ENCODE measurements around the gene ADAM10.

- TF ChIP-seq YY1 (IDR thresholded peaks at IDR 0.05; ENCODE audit: insufficient read depth, insufficient read length) (no peak), ZNF274 (IDR thresholded peaks at IDR 0.05; ENCODE audit: low read depth, low read length) (no peak)
These were observed 7.3 kb downstream of the ADAM10 start for GRCh38 chr15:58742022-58742813.

Measured in NT2/D1 (cell line).